D721Med (cell line): ENCODE results near the gene NCKAP5.

Source experiments
- DNase-seq: peaks from one replicate; pipeline ENCODE4 v3.0.0; 2011; ENCODE audit warnings: low spot score; ENCODE audit not compliant: insufficient read length
- FAIRE-seq: peaks from 2 replicates; lab custom pipeline; 2011; peaks lifted over from hg19 to GRCh38; lab: Jason Lieb, UNC
- TF ChIP-seq, protein P1 (sequence below): IDR thresholded peaks from 2 replicates; pipeline ENCODE4 v1.5.1; 2012; ENCODE audit warnings: mild to moderate bottlenecking, control low read depth; ENCODE audit not compliant: insufficient read depth; ENCODE audit errors: missing control alignments

Gene NCKAP5

DNA sequence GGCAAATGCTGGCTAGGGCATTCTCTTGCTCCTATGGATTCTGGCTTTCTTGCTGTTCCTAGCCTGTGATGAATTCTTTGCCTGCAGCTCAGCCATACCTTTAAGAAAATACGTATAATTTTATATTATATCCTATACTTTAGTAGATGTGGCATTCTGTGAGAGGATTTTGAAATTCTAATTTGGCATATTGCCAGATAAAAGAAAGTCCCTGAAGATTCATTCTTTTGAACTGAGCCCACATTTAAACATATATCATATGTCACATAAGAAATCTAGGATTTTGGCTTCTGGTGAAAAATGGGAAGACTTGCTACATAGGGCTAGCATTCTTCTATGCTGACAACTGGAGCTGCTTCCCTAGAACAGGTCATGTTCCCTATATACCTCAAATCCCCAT is 806.8 kb downstream of the NCKAP5 start:
- DNase-seq (no peak), FAIRE-seq (no peak)
- TF ChIP-seq, protein P1, sequence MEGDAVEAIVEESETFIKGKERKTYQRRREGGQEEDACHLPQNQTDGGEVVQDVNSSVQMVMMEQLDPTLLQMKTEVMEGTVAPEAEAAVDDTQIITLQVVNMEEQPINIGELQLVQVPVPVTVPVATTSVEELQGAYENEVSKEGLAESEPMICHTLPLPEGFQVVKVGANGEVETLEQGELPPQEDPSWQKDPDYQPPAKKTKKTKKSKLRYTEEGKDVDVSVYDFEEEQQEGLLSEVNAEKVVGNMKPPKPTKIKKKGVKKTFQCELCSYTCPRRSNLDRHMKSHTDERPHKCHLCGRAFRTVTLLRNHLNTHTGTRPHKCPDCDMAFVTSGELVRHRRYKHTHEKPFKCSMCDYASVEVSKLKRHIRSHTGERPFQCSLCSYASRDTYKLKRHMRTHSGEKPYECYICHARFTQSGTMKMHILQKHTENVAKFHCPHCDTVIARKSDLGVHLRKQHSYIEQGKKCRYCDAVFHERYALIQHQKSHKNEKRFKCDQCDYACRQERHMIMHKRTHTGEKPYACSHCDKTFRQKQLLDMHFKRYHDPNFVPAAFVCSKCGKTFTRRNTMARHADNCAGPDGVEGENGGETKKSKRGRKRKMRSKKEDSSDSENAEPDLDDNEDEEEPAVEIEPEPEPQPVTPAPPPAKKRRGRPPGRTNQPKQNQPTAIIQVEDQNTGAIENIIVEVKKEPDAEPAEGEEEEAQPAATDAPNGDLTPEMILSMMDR, result no peak

DNA sequence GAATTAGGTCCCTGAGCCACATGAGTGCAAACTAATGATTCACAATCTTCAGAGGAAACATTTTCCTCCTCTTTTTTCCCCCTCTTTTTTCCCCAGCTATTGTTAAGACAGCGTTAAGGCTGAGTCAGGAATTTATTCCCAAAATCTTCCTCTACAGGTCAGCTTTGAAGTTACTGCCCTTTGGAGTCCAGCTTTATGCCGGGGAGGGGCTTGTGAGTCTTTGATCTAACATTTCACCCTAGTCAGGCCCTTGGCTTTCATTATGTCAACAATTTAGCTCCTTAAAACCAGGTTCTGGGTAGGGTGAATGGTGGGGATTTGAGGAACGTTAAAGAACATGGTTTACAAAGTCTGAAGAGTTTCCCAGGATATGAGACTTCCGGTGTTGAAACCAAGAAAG is 807.3 kb downstream of the NCKAP5 start:
- DNase-seq (no peak), FAIRE-seq (no peak)
- TF ChIP-seq, protein P1, result no peak

DNA sequence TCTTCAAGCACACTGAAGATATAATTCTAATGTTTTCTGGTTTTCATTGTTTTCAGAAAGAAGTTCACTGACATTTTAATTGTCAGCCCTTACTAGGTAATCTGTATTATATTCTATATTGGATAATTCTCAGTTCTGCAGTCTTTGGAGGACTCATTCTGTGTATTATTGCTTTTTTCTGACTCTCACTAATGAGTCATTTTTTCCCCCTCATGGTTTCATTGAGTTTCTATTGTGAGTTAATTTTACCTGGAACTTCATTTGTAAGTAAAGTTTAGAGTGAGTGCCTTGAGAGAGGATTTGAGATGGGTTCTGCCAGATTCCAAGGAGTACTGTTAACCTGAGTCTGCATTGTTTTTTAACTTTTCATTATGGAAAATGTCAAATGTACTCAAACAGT is 807.9 kb downstream of the NCKAP5 start:
- DNase-seq, result no peak
- TF ChIP-seq, protein P1, result no peak
- no peak for FAIRE-seq

DNA sequence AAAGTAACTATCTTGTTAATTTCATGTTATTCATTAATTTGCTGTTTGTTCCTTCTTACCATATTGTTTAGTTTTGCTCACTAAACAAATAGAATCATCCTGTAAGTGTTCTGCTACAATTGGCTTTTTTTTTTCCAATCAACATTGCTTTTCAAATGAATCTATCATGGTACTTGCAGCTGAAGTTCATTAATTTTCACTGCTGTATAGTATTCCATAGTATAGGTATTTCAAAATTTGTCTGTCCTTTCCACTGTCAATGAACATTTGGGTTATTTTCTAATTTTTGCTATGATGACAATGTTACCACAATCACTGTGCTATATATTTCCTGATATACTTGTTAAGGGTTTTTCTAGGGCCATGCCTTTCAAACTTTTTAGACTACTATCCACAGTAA is 809.3 kb downstream of the NCKAP5 start:
- no peak for FAIRE-seq
- TF ChIP-seq, protein P1, result no peak

DNA sequence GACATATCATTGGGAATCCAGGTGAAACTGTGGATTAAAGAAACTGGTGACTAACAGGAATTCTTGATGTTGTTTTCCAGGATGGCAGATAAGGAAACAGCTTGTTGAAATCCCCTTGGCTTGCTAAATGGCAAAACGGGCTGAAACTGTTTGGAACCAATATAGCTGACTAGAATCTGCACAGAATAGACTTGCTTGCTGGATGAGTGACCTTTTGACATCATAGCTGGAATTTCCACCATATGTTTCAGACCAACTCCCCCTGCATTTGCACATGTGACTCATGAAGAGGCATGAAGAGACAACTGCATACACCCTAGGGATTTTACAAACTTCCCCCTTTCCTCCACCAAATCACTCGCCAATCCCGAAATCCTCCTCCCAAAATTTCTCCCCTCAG is 810.6 kb downstream of the NCKAP5 start:
- FAIRE-seq (no peak), DNase-seq (no peak)
- TF ChIP-seq, protein P1, result no peak

More for the DNA sequence above, 809.3 kb downstream of the NCKAP5 start:
- no peak for DNase-seq

DNA sequence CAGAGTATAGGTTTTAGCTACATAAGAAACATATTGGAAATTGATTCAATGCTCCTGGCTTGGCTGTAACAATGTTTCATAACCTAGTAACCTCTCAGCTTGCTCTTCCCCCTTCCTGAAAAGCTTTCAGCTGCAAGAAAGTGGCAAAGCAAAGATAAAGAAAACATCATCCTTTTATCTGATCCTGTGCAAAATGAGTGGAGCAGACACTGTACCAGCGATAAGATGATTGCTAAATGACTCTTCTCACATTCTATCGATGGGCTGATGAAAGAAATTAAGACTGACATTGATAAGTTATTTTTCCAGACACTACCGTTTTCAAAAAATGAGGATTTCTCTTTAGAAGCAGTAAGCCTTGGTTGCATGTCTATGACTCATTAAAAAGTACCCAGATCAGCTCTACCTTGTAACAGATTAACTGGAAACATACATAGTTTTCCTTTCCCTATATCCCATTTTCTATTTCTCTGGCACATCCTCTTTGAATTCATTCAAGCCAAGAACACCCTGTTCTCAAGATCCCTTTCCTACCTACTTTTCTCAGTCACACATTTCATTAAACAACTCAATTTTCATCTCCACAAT is 811.2 kb downstream of the NCKAP5 start:
- TF ChIP-seq, protein P1, result no peak
- DNase-seq, result no peak
- no peak for FAIRE-seq

DNA sequence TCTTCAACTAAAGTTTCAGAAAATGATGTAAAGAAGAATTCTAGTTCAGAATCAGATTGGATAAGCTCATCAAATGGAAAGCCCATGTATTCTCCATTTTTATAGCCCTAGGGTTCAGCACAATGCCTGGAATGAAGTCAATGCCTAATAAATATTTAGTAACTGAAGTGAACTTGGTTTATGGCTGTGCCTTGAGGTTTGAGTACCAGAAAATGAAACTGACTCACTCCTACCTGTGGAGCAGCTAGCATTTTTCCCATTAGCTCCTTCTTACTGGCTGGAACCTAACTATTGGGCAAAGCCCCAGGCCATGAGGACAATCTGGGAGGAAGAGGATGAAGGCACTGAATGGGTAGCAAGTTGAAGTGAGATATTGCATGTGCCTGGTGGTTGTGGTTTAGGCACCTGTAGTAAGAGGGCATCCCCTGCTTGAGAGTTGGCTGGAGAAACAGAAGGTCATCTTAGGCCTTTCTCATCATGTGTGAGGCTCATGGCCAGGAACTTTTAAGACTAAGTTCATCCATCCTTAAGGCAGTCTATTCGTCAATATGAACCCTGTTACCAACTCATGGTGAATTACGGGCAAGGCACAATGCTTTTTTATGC is 813.3 kb downstream of the NCKAP5 start:
- no peak for DNase-seq
- no peak for FAIRE-seq
- TF ChIP-seq, protein P1, result no peak
